ENCODE measurements around the gene MIGA2. TPM values are rescaled to one million over a fixed set of nuclear protein-coding genes. Genes with fewer than 3 reads are reported as not detected.

MIGA2 gene
- total RNA-seq, 1 donor from 2014 or later: 12.6 TPM

- peak; percentile 93 for TF ChIP-seq CTCF (IDR thresholded peaks at IDR 0.05; ENCODE audit: insufficient read depth, low read length, severe bottlenecking)
- no peak overlapping the region for H3K4me3 ChIP-seq (ENCODE audit: low read depth, low read length)
Measured at GRCh38 chr9:129102791-129103594, 66.6 kb downstream of the MIGA2 start.

GRCh38 chr9:129103595-129103965 lies 67.2 kb downstream of the MIGA2 start:
- TF ChIP-seq CTCF (IDR thresholded peaks at IDR 0.05; ENCODE audit: insufficient read depth, low read length, severe bottlenecking): no peak
- DNase-seq (ENCODE audit: low read depth) (no peak), FAIRE-seq (no peak)
- H3K27me3 ChIP-seq (ENCODE audit: control insufficient read depth, insufficient read depth, low read length): no peaks in the 10 kb centered on the region
- H3K4me3 ChIP-seq (ENCODE audit: low read depth, low read length): no peak overlapping the region
- peaks cover 1% of the 10 kb centered on the region for H3K36me3 ChIP-seq (ENCODE audit: control insufficient read depth, insufficient read depth, low read length)

More at GRCh38 chr9:129102791-129103594, 66.6 kb downstream of the MIGA2 start:
- FAIRE-seq (peak; percentile 50), DNase-seq (ENCODE audit: low read depth) (peak; percentile 59)
- no peaks in the 10 kb centered on the region for H3K27me3 ChIP-seq (ENCODE audit: control insufficient read depth, insufficient read depth, low read length)
- no peaks in the 10 kb centered on the region for H3K36me3 ChIP-seq (ENCODE audit: control insufficient read depth, insufficient read depth, low read length)

- DNase-seq (ENCODE audit: low read depth) (no peak), FAIRE-seq (no peak)
- no peak for TF ChIP-seq CTCF (IDR thresholded peaks at IDR 0.05; ENCODE audit: insufficient read depth, low read length, severe bottlenecking)
- no peak overlapping the region for H3K4me3 ChIP-seq (ENCODE audit: low read depth, low read length)
- peaks cover 2% of the 10 kb centered on the region for H3K36me3 ChIP-seq (ENCODE audit: control insufficient read depth, insufficient read depth, low read length)
- no peaks in the 10 kb centered on the region for H3K27me3 ChIP-seq (ENCODE audit: control insufficient read depth, insufficient read depth, low read length)
Measured at GRCh38 chr9:129104051-129104450, 67.6 kb downstream of the MIGA2 start.

GRCh38 chr9:129105857-129106694 lies 69.7 kb downstream of the MIGA2 start:
- no peak for FAIRE-seq
- H3K36me3 ChIP-seq (ENCODE audit: control insufficient read depth, insufficient read depth, low read length): peaks cover 2% of the 10 kb centered on the region
- no peak for DNase-seq (ENCODE audit: low read depth)
- no peaks in the 10 kb centered on the region for H3K27me3 ChIP-seq (ENCODE audit: control insufficient read depth, insufficient read depth, low read length)
- no peak overlapping the region for H3K4me3 ChIP-seq (ENCODE audit: low read depth, low read length)
- TF ChIP-seq CTCF (IDR thresholded peaks at IDR 0.05; ENCODE audit: insufficient read depth, low read length, severe bottlenecking): no peak

- H3K4me3 ChIP-seq (ENCODE audit: low read depth, low read length): no peak overlapping the region
- no peaks in the 10 kb centered on the region for H3K27me3 ChIP-seq (ENCODE audit: control insufficient read depth, insufficient read depth, low read length)
- peaks cover 2% of the 10 kb centered on the region for H3K36me3 ChIP-seq (ENCODE audit: control insufficient read depth, insufficient read depth, low read length)
- no peak for TF ChIP-seq CTCF (IDR thresholded peaks at IDR 0.05; ENCODE audit: insufficient read depth, low read length, severe bottlenecking)
- DNase-seq (ENCODE audit: low read depth) (no peak), FAIRE-seq (no peak)
Measured at GRCh38 chr9:129107651-129108050, 71.2 kb downstream of the MIGA2 start.
